Right lobe of liver (tissue), 6 donors: ENCODE data around the gene LRRC47. TPM values are rescaled to one million over a fixed set of nuclear protein-coding genes. Genes with fewer than 3 reads are reported as not detected.

Experiments used
- ATAC-seq, 4 donors: fragments of 200-7000 bp; cut with Tn5 transposase; one replicate each; pipeline ENCODE4 v1.9.1; 2020; ENCODE audit warnings: mild to moderate bottlenecking in 4 of 4, moderate library complexity in 4 of 4
- DNase-seq, 3 donors: peaks; one replicate each; pipeline ENCODE4 v3.0.0-alpha.2; 2020
- H3K27ac ChIP-seq, 3 donors: fragments of 200-600 bp; one replicate each; pipeline ENCODE4 v1.8.0; 2022
- H3K27me3 ChIP-seq, 2 donors: fragments of 200-600 bp; one replicate each; pipeline ENCODE4 v1.8.0; 2022
- H3K36me3 ChIP-seq, 4 donors: fragments of 200-600 bp; sonication (generic) in 1 of 4; one replicate each; pipeline versions ENCODE4 v1.5.1 to v1.8.0; 2017 to 2022; ENCODE audit warnings: control low read depth in 1 of 4
- H3K4me1 ChIP-seq, 4 donors: fragments of 200-600 bp; sonication (generic) in 1 of 4; one replicate each; pipeline versions ENCODE4 v1.5.1 to v1.8.0; 2017 to 2022; ENCODE audit warnings: control low read depth in 1 of 4
- H3K4me3 ChIP-seq, 3 donors: fragments of 200-600 bp; one replicate each; pipeline ENCODE4 v1.8.0; 2022
- H3K9me3 ChIP-seq, 4 donors: fragments of 200-600 bp; sonication (generic) in 1 of 4; one replicate each; pipeline versions ENCODE4 v1.5.1 to v1.8.0; 2017 to 2022; ENCODE audit warnings: control low read depth in 1 of 4
- POLR2A ChIP-seq: fragments of 450-650 bp; IDR thresholded peaks from one replicate; pipeline ENCODE4 v1.6.1; 2017; ENCODE audit warnings: antibody characterized with exemption, mild to moderate bottlenecking
- WGBS: methylation state at CpG from one replicate; pipeline ENCODE4 v1.1.6; 2018; ENCODE audit warnings: low coverage, low lambda C conversion rate; ENCODE audit not compliant: insufficient coverage; ENCODE audit errors: missing lambda C conversion rate; 5-methylcytosine and 5-hydroxymethylcytosine counted together
- intact Hi-C, 2 donors: fragments of 100-400 bp; cut with DNase I; formaldehyde crosslinking; loops; one replicate each; pipeline versions ENCODE4 v1.11.2 to v1.14.1; 2022
- total RNA-seq, 6 experiments: library from RNA; depleted of rRNA in 2 of 6; stranded (reverse); fragments of >200 nt in 2 of 6; fragmentation: NEBNext Ultra II Directional in 3 of 6; extraction: Animal tissue kit (Norgen Biotek cat#: 25700) in 3 of 6; gene quantifications; one replicate each; pipeline versions ENCODE4 v1.1.0 to v1.2.4, GENCODE V29; 2016 to 2023
- TF ChIP-seq, protein P1 (sequence below), 4 donors: fragments of 200-600 bp in 3 of 4; fragments of 450-650 bp in 1 of 4; IDR thresholded peaks; one replicate each; pipeline versions ENCODE4 v1.5.1 to v1.8.0; 2016 to 2022; ENCODE audit warnings: antibody characterized with exemption in 4 of 4, mild to moderate bottlenecking in 2 of 4
- donor health status: DM: no; HTN: yes; CAD: no.
- donor health status: DM: no; HTN: no; CAD: no.
- donor health status: DM: no; HTN: no; CAD: no.
- donor health status: DM: no; HTN: yes; CAD: no.
- donor health status: DM: no; HTN: yes; CAD: no.

The LRRC47 gene
- total RNA-seq, 6 experiments from 2014 or later, result 22.7 to 32.2 (median 25.8) TPM

- Histone ChIP-seq H3K9me3 (no peaks in the 10 kb centered on the region), H3K27me3 (no peaks in the 10 kb centered on the region), H3K4me3 (no peak overlapping the region), H3K36me3 (peaks cover 5 to 44% (median 22%) of the 10 kb centered on the region in 4 donors), H3K27ac (no peak overlapping the region), H3K4me1 (peaks cover 0 to 14% (median 0%) of the 10 kb centered on the region in 4 donors)
- DNase-seq (no peak), ATAC-seq (no peak)
- intact Hi-C loops, result no loop called here
- 80% methylated on average over 19 of the region's 45 CpGs for WGBS
- TF ChIP-seq POLR2A, result no peak
- TF ChIP-seq, protein P1, sequence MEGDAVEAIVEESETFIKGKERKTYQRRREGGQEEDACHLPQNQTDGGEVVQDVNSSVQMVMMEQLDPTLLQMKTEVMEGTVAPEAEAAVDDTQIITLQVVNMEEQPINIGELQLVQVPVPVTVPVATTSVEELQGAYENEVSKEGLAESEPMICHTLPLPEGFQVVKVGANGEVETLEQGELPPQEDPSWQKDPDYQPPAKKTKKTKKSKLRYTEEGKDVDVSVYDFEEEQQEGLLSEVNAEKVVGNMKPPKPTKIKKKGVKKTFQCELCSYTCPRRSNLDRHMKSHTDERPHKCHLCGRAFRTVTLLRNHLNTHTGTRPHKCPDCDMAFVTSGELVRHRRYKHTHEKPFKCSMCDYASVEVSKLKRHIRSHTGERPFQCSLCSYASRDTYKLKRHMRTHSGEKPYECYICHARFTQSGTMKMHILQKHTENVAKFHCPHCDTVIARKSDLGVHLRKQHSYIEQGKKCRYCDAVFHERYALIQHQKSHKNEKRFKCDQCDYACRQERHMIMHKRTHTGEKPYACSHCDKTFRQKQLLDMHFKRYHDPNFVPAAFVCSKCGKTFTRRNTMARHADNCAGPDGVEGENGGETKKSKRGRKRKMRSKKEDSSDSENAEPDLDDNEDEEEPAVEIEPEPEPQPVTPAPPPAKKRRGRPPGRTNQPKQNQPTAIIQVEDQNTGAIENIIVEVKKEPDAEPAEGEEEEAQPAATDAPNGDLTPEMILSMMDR (IDR thresholded peaks at IDR 0.05), result no peak
Observed at GRCh38 chr1:3786468-3787348, 9.6 kb downstream of the LRRC47 start.

- 62% methylated on average over 11 of the region's 14 CpGs for WGBS
- H3K4me3 ChIP-seq, result no peak overlapping the region
- peak; percentile 36 to 86 (median 73) for ATAC-seq
- H3K27me3 ChIP-seq, result no peaks in the 10 kb centered on the region
- no peak overlapping the region for H3K27ac ChIP-seq
- no peaks in the 10 kb centered on the region for H3K9me3 ChIP-seq
- H3K4me1 ChIP-seq, result peaks cover 0 to 14% (median 0%) of the 10 kb centered on the region in 4 donors
- no peak for TF ChIP-seq POLR2A
- TF ChIP-seq, protein P1 (IDR thresholded peaks at IDR 0.05), result peak; percentile 30 to 69 (median 38)
- intact Hi-C loops, result no loop called here
- H3K36me3 ChIP-seq, result peaks cover 5 to 55% (median 31%) of the 10 kb centered on the region in 4 donors
- peak in 1 of 3 donors; percentile 44 for DNase-seq
Observed at GRCh38 chr1:3785456-3786157, 10.7 kb downstream of the LRRC47 start.

DNA sequence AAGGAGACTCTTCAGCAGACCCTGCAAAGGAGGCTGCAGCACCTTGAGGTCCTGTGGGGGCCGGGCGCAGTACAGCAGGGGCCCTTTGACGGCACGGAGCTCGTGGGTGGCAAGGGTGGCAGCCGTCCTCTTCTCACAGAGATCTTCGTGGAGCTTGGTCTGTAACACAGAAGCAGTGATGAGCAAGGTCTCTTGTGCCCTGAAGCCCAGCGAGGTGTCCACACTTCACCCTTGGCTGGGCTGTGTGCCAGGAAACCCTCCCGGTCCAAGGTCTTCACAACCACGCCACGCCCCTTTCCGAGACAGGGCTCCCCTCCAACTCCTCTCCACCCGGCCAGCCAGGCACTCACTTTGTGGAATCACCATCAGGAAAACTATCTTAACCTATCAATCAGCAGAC, 11.3 kb downstream of the LRRC47 start:
- DNase-seq (peak; percentile 77 to 91 (median 87)), ATAC-seq (peak; percentile 53 to 93 (median 81))
- Histone ChIP-seq H3K27me3 (no peaks in the 10 kb centered on the region), H3K4me3 (no peak overlapping the region), H3K36me3 (peaks cover 5 to 61% (median 32%) of the 10 kb centered on the region in 4 donors), H3K27ac (no peak overlapping the region), H3K9me3 (no peaks in the 10 kb centered on the region), H3K4me1 (peaks cover 0 to 14% (median 0%) of the 10 kb centered on the region in 4 donors)
- WGBS, result 20% methylated on average over 4 of the region's 13 CpGs
- intact Hi-C loops, result no loop called here
- no peak for TF ChIP-seq POLR2A
- TF ChIP-seq, protein P1 (IDR thresholded peaks at IDR 0.05), result no peak

- TF ChIP-seq, protein P1 (IDR thresholded peaks at IDR 0.05), result no peak
- no peak for TF ChIP-seq POLR2A
- Histone ChIP-seq H3K27me3 (no peaks in the 10 kb centered on the region), H3K36me3 (peaks cover 5 to 70% (median 35%) of the 10 kb centered on the region in 4 donors), H3K4me3 (no peak overlapping the region), H3K4me1 (peaks cover 0 to 14% (median 0%) of the 10 kb centered on the region in 4 donors), H3K27ac (no peak overlapping the region), H3K9me3 (no peaks in the 10 kb centered on the region)
- DNase-seq, result peak in 1 of 3 donors; percentile 43
- WGBS, result 92% methylated on average over 7 of the region's 30 CpGs
- ATAC-seq, result no peak
- intact Hi-C loops, result no loop called here
Observed at GRCh38 chr1:3783651-3784474, 12.4 kb downstream of the LRRC47 start.
